ENCODE measurements around the gene GOLGA6L10.
"Not testable (repeated sequence)": the region's sequence is repeated elsewhere in the genome, so short reads cannot be mapped to it uniquely, and the experiment has no call there.

GRCh38 chr15:82387209-82387608, 37.9 kb upstream of the GOLGA6L10 start:
- not testable (repeated sequence) for TF ChIP-seq CTCF, POLR2A (IDR thresholded peaks at IDR 0.05)

Measured in suprapubic skin (tissue), 3 donors.